GM12873 (cell line): ENCODE results near the gene SLC16A9.

Experiments
- CTCF ChIP-seq: IDR thresholded peaks from 2 replicates; pipeline ENCODE4 v1.5.1; 2012; ENCODE audit warnings: low read depth, mild to moderate bottlenecking, moderate library complexity, low read length, control low read depth; ENCODE audit not compliant: insufficient read depth; ENCODE audit errors: missing control alignments

SLC16A9 gene

GRCh38 chr10:59606551-59606961 is 103.1 kb downstream of the SLC16A9 start:
- TF ChIP-seq CTCF = no peak

GRCh38 chr10:59601985-59602384 is 107.7 kb downstream of the SLC16A9 start:
- no peak for TF ChIP-seq CTCF
